Vagina (tissue), 2 donors: ENCODE data around the gene ARID4A.

Experiments used
- CTCF ChIP-seq, 3 experiments: fragments of 450-650 bp in 2 of 3; fragments of 200-600 bp in 1 of 3; sonication (generic) in 1 of 3; IDR thresholded peaks; one replicate each; pipeline ENCODE4 v1.5.1; 2017 to 2019; ENCODE audit warnings: antibody characterized with exemption in 3 of 3, mild to moderate bottlenecking in 2 of 3, moderate library complexity in 2 of 3
- POLR2AphosphoS5 ChIP-seq, 2 donors: sonication (generic); formaldehyde crosslinking; IDR thresholded peaks; one replicate each; pipeline ENCODE4 v1.9.0; 2017; ENCODE audit warnings: antibody characterized with exemption in 2 of 2, mild to moderate bottlenecking in 2 of 2, low read depth in 1 of 2; ENCODE audit not compliant: insufficient read depth in 1 of 2

GRCh38 chr14:58297412-58297761 lies 968 bp upstream of the ARID4A start:
- no peak for TF ChIP-seq CTCF (IDR thresholded peaks at IDR 0.05)
- no peak for TF ChIP-seq POLR2AphosphoS5 (IDR thresholded peaks at IDR 0.05; ENCODE audit: insufficient read depth in 1 of 2, low read depth in 1 of 2)
